GM21447 (cell line): ENCODE data around the gene SMS.
"Not testable (repeated sequence)": the region's sequence is repeated elsewhere in the genome, so short reads cannot be mapped to it uniquely, and the experiment has no call there.

Experiments
- ATAC-seq: cut with Tn5 transposase; IDR thresholded peaks from one replicate; pipeline ENCODE4 v1.9.1; 2021; ENCODE audit not compliant: unreplicated experiment

SMS gene

DNA sequence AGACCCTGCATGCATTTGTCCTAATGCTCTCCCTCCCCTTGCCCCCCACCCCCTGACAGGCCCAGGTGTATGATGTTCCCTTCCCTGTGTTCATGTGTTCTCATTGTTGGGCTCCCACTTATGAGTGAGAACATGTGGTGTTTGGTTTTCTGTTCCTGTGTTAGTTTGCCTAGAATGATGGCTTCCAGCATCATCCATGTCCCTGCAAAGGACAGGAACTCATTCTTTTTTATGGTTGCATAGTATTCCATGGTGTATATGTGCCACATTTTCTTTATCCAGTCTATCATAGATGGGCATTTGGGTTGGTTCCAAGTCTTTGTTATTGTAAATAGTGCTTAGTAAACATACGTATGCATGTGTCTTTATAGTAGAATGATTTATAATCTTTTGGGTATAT is 10.0 kb downstream of the SMS start:
- ATAC-seq: not testable (repeated sequence)

DNA sequence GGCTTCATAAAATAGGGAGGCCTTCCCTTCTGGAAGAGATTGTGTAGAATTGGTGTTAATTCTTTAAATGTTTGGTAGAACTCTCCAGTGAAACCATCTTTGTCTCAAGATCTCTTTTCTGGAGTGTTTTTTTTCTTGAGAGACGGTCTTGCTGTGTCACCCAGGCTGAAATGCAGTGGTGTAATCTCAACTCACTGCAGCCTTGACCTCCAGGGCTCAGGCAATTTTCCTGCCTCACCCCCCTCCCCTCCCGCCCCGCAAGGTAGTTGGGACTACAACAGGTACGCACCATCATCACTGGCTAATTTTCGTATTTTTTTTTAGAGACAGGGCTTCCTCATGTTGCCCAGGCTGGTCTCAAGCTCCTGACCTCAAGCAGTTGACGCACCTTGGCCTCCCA is 12.1 kb downstream of the SMS start:
- ATAC-seq: no peak

DNA sequence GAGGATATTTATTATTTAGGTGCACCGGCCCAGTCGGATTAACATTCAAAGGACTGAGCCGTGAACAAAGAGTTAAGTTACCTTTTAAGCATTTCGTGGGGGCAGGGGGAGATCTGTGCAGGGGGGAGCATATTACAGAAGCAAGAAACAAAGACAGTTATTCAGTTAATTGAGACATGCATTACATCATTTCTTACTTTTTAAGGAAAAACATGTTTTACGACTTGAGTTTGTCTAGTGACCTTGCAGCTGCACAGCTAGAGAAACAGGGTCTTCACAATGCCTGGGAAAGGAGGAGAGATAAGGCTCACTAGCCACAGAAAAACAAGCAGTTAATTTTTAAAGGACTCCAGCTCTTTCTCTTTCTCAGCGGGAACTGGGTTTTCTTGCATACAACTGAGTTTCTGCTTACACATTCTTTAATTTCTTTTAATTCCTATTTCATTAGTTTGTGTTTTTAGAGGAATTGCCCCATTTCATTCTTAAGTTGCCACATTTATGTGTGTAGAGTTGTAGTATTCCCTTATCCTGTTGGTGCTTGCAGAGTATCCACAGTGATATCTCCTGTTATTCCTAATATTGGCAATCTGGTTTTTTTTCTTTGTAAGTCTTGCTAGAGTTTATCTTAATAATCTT is 12.8 kb downstream of the SMS start:
- not testable (repeated sequence) for ATAC-seq

DNA sequence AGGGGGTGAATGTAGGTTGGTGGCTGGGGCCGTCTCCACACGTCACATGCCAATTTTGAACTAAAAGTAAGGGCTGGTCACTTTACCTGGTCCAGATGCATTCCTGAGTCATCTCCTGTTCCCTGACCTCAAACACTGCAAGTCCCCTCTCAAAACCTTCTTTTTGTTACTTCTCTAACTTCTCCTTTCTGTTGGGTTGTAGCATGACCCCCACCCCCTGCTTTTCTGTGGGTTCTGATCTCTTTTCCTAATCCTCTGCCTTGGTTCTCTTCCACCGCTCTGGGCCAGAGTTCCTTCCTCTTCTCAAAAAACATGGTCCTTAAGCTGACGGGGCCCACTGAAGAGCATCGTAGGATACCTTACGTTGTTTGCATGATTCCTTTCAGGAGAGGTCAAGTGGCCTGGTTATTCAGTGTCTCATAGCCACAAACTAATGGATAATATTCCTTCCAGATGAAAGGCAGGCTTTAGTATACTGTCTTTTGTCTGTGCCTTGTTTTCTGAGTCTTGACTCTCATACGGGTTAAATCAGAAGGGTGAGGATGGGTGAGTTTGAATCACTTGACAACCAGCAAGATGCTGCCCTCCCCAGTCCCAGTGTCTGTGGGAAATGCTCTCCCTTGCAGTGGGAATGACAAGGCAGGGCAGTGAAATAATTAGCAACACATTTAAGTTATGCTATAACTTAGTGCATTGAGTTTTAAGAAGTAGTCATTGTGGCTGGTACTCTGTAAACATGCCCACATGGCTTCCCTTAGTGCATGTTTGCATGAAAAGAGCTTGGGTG is 15.1 kb downstream of the SMS start:
- no peak for ATAC-seq

DNA sequence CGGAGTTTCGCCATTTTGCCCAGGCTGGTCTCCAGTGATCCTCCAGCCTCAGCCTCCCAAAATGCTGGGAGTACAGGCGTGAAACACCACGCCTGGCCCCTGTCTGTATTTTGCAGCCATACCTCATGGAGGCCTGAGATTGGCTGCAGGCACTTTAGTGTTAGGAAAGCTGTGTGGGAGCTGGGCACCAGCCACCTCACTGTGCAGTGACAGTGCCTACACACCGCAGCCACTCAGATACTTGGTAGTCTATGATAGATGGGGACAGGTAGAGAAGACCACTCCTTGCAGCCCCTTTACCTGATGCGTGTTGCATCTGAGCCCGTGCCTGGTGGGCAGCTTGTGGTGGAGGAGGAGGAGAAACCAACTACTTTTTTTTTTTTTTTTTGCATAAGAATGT is 16.3 kb downstream of the SMS start:
- no peak for ATAC-seq

DNA sequence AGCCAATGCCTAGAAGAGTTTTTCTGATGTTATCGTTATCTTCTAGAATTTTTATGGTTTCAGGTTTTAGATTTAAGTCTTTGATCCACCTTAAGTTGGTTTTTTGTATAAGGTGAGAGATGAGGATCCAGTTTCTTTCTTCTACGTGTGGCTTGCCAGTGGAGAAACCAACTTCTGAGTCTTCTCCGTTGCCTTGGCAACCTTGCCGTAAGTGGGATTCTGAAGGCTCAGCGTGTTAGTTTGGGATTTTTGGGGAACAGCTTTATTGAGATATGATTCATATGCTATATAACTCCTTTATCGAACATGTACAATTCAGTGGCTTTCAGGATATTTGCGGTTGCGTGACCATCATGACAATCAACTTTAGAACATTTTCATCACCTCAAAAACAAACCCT is 17.7 kb downstream of the SMS start:
- ATAC-seq: no peak

DNA sequence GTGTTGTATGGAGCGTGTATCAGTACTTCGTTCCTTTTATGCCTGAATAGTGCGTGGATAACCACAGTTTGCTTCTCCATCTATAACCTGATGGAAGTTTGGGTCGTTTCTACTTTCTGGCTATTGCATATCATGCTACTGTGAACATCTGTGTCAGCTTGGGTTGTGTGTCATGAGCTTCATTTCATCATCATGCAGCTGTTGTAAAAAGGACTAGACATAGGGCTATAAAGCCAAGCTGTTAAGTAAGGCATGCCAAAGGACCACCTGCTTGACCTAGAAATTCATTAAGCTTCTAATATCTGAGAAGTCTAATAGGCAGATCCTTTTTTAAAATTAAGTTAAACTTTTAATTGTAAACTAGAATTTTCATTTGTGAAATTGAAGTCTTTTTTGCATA is 18.4 kb downstream of the SMS start:
- no peak for ATAC-seq

DNA sequence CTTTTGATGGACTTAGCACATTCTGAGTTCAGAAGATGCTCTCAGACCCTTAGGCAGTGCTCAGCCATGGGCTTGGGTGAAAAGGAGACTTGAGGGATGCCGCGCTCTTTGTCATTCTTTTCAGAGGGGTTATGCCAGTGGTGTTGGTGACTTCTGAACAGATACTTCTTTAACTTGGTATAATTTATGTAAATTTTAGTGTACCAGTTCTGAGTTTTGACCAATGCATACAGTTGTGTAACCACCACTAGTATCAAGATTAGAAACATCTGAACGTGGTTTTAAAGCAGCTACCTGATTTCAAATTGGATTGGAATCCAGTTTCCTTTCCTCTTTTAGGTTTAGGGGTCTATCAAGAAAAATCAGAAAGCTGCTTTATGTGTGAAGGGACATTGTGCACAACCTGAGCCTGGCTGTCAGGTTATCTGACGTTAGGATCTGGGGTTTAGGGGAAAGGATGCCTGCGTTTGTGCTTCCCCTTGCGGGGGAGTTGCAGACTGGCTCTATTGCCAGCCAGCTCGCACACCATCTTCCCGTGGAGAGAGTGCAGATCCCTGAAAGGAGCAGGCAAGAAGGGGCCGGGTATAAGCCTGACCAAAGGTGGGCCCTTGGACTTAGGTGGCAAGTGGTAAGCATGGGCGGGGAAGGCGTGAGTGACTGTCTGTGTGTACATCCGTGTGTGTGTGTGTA is 19.0 kb downstream of the SMS start:
- no peak for ATAC-seq

DNA sequence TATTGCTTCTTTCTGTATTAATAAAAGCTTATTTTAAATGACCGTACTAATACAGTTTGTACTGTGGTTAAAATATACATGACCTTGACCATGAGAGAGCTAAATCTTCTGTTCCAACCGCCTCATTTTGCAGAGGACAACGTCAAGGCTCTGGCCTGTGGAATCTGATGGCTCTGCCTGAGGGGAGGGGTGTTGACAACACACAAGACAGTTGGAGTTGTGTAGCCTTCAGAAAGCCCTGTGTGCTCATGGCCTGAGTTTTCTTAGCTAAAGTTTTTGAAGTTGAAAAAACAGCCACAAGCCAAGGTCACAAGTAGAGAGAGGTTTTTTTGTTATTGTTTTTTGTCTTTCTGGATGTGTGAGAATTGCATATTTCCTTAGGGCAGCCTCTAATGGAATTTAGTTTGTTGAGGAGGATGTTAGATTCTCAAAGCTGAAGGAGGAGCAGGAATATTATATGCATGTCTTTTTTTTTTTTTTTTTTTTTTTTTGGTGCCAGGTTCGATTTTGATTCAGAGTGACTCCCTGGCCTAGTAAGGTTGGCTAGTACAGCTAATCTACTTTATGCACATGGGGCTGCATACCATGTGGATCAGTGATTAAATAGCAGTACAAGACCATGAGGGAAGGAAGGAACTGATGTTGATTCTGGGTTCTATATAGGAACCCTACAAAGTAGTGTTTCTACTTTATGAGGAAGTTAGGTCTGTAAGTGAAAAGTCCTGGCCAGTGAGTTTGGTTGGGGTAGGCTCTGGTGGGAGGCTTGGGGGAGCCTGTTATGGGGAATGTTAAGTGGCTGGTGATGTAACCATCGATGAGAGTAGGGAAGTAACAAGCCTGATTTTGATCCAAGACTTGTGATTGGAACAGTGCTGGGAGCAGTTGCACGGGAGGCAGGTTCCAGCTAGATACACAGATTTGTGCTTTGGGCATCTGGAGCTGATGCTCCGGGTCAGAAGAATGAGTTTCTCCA is 20.3 kb downstream of the SMS start:
- ATAC-seq: no peak

DNA sequence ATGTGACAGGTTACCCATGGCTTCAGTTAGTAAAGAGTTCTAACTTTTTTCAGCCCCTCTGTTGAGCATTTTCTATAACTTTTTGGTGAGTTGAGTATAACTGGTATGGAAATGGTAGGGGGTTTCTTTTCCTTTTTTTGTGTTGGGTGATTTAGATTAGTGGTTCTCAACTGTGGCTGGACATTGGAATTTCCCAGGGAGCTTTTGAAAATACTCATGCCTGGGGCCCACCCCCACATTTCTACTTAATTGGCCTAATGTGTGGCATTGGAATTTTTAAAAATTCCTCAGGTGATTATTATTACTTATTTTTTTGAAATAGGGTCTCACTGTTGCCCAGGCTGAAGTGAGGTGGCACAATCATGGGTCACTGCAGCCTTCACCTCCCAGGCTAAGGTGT is 21.9 kb downstream of the SMS start:
- ATAC-seq: no peak

DNA sequence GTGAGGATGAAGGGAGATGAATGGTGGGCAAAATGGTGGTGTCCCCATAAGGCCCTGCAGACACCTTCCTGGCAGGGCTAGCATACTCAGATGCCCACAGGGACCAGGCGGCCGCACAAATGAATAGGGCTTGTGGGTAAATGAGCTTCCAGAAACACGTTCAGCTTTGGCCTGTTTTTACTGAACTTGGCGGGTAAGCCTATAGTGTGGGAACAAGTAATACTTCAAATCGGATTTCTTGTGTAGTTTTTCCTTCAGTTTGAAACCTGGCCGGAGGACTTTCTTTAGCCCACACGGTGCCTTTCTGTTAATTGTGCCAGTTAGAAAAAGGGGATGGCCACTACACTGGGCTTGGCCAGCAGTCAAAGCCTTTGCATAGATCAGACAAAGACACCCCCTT is 22.8 kb downstream of the SMS start:
- no peak for ATAC-seq

DNA sequence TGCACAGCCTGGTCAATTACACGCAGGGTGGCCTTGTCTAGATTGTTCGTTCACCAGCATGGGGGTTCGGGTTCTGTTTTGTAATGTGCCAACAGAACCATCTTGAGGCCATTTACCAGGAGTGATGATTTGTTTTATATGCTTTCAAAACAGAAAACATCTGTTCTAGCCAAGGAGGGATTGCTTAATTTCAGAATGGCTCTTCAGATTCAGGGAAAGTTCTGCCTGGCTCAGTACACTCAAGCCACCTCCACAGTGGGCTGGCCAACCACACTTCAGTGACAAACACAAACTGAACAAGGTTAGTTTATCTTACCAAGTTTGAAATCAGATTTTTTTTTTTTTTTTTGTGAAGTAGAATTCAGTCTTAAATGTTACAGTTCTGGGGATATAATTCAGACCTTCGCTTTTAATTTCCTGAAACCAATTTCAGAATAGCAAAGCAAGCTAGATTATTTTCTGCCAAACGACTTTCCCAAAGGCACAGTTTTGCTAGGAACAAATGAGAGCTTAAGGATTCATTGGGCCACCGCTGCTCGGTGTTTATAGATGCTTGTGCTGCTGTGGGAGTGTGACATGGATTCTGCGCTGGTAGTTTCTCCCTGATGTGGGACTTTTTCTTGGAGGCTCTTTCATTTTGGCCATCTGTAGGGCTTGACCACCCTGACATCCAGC is 23.4 kb downstream of the SMS start:
- no peak for ATAC-seq

DNA sequence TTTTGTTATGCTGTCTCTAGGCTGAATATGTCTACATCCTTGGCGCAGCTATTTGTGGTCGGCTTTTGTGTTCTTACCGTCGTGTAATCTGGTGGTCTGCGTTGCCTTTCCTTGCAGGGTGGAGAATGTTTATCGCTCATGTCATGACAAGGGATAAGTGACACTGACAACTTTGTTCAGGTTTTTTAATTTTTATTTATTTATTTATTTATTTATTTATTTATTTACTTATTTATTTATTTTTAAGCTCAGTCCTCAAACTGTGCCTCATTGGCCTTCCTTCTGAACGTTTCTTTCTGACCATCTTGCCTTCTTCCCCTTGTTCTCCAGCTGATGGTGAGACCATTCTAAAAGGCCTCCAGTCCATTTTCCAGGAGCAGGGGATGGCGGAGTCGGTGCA is 26.4 kb downstream of the SMS start:
- no peak for ATAC-seq

DNA sequence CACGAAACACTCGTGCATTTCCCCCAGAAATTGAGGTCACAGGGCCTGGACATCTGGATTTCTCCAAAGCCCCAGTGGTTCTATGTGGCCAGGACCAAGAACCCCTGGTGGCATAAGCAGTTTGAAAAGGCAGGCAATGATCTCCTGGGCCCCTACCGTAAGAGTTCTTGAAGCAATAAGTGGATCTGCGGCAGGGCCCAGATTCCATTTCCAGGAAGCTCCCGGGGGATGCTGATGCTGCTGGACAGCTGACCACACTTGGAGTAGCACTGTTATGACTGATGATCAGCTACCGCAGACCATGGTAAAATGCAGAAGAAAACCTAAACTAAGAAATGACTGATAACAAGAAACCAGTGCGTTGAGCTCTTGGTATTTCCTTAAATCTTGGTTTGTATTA is 27.8 kb downstream of the SMS start:
- ATAC-seq: no peak

DNA sequence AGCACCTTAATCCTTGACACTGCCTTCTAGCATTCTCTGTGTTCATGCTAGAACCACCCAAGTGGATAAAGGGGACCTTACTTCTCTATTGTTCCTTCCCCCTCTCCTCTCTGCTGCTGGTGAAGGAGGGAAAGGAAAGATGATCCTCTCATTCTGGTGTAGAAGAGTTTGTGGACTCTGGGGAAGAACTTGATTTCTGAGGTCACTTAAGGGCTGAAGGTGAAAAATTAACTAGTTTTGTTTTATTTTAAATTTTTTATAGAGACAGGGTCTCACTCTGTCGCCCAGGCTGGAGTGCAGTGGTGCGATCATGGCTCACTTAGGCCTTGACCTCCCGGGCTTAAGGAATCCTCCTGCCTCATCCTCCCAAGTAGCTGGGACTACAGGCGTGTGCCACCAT is 29.8 kb downstream of the SMS start:
- no peak for ATAC-seq

DNA sequence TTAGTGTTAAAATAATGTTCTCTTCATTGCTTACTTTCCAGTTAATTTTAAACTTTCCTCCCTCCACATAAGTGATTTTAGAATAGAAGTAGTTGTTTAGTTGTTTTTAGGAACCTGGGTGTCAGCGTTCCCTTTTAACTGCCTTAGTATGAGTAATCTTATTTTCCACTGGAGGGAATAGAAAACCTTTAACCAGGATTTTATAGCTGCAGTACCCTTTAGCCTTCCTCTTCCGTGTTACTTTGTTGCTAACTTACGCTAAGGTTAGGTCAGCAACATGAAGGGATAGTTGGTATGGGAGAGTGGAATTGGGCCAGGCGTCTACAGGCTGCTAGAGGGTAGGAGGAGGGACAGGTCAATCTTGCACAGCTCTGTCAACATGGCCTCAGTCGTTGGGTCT is 31.5 kb downstream of the SMS start:
- no peak for ATAC-seq

DNA sequence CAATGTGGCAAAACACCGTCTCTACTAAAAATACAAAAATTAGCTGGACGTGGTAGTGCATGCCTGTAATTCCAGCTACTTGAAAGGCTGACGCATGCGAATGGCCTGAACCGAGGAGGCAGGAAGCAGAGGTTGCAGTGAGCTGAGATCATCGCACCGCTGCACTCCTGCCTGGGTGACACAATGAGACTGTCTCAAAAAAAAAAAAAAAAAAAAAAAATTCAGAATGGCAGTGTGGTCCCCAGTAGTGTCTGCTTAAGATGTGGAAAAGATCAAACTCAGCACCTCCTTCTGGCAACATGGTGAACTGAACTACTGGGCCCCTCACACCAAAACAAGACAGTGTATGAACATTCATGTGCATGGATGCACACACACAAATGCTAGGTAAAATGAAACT is 32.2 kb downstream of the SMS start:
- ATAC-seq: no peak

DNA sequence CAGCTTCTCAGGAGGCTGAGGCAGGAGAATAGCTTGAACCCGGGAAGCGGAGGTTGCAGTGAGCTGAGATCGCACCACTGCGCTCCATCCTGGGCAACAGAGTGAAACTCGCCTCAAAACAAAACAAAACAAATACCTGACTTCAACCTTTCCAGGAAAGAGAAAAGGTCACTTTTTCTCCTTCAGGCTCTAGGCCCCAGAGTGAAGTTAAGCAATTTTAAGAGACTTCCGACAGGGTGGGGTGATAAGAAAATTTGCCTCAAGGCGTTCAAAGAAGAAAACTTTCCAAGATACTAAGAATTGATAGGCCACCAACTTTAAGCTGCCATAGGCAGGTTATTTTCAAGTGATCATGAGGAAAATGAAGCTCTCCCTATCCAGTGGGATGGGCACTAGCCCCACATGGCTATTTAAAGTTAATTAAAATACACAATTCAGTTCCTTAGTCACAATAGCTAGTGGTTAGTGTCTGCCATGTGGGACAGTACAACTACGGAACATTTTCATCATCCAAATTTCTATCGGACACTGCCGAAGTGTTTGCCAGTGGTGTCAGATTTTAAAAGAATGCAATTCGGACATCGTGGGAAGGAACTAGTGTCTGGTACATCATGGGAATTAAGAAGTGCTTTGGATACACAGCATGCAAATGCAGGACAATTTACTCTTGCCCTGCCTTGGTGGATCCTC is 33.0 kb downstream of the SMS start:
- no peak for ATAC-seq

DNA sequence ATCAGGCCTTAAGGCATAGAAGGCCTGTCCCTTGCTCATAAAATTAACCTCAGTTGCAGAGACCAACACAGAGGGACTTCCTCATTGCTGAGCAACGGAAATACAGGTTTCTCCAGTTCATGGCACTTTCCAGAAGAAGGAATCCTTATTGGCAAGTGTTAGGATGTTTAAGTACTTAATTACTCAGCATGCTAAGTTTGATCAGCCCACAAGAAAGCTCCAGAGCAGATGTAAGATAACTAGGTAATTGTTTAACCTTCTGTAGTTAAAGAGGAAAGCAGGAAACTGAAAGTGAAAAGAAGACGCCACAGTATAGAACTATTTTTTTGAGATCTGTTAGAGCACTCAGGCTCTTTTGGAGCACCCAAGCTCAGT is 33.5 kb downstream of the SMS start:
- ATAC-seq: peak; percentile 85

DNA sequence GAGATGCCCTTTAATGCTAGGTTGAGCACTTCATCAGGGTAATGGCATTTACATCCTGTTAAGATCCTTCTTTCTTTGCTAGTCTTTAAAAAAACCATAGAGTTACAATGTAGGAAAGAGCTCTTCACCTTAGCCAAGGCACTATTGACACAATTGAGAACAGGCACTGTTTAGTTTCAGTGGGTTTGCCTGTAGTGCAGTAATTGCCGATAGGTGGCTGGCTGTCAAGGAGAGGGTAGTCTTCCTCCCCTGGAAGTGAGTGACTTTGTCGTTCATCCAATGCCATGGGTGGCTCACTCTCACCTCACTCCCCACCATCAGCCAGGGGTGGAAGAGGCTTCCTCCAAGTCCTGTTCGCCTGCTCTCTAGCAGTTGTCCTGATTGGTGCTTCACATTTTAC is 34.7 kb downstream of the SMS start:
- ATAC-seq: no peak
